Activated CD4-positive, alpha-beta T cell treated with anti-CD3 and anti-CD28 coated beads for 4 hours (primary cell): ENCODE measurements around the gene ETFRF1.

Source experiments
- DNase-seq, 2 donors: peaks; one replicate each; pipeline ENCODE4 v3.0.0-alpha.2; 2020

Gene ETFRF1

DNA sequence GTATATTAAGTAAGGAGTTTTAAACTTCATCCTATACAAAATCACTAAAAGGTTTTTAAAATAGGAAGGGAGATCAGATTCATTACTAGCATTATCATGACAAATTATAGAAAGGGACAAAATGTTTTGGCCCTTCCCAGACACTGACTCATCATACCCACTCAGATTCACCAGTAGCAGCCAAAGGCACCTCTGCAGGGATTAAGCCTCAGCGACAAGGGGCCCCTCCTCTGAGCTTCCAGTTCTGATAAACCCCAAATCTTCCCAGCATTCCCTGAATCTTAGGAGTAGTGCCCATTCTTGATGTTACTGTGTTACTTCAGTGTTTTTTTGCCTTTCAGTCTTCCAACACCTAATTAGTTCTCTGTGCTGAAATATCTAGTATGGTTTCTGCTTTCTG, 41.2 kb downstream of the ETFRF1 start:
- DNase-seq = no peak

DNA sequence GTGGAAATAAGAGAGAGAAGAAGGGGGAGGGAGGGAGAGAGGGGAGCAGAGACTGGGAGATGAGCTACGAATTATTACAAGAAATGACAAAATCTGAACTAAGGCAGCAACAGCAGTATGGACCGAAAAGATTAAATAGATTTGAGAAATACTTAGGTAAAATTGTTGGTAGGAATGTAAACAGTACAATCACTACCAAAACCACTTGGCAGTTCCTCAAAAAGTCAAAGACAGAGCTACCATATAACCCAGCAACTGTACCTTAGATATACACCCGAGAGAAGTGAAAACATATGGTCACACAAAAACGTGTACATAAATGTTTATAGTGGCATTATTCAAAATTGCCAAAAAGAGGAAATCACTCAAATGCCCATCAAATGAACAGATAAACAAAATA, 41.6 kb downstream of the ETFRF1 start:
- DNase-seq = no peak

DNA sequence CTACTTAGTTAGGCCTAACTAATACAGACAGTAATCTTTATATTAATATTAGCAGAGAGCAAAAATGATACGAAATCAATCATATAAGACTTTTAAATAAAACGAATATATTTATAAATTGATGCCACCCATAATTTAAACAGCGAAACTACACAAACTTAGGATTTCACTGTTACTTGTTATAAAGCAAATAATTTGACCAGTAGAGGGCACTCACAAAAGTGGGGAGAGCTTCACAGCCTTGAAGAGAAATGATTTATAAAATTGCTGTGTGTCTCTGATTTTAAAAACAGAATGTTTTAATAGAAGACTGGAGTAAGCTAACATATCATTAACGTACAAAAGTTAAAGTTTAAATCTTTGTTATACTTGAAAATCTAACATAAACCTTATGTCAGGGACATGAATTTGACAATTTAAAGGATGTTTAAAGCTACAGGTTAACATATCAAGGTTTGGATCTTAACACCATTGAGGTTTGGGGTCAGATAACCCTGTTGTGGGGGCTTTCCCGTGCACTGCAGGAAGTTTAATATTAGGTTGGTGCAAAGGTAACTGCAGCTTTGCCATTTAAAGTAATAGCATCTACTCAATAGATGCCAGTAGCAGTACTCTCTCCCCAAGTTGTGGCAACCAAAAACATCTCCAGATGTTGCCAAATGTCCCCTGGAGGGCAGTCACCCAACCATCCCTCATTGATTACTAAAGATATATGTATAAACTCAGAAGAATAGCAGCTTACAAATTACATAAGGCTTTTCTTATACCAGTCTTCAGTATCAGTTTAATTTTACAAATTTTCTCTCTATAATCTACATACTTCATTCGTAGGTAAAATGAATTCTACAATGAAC, 46.4 kb downstream of the ETFRF1 start:
- no peak for DNase-seq

GRCh38 chr12:25242981-25243679, 48.1 kb downstream of the ETFRF1 start:
- DNase-seq = no peak

GRCh38 chr12:25243680-25243990, 48.6 kb downstream of the ETFRF1 start:
- no peak for DNase-seq

- no peak for DNase-seq
These were observed 50.5 kb downstream of the ETFRF1 start for GRCh38 chr12:25245491-25245890.

GRCh38 chr12:25248137-25248536, 53.1 kb downstream of the ETFRF1 start:
- DNase-seq = no peak

GRCh38 chr12:25248732-25249131, 53.7 kb downstream of the ETFRF1 start:
- no peak for DNase-seq

DNA sequence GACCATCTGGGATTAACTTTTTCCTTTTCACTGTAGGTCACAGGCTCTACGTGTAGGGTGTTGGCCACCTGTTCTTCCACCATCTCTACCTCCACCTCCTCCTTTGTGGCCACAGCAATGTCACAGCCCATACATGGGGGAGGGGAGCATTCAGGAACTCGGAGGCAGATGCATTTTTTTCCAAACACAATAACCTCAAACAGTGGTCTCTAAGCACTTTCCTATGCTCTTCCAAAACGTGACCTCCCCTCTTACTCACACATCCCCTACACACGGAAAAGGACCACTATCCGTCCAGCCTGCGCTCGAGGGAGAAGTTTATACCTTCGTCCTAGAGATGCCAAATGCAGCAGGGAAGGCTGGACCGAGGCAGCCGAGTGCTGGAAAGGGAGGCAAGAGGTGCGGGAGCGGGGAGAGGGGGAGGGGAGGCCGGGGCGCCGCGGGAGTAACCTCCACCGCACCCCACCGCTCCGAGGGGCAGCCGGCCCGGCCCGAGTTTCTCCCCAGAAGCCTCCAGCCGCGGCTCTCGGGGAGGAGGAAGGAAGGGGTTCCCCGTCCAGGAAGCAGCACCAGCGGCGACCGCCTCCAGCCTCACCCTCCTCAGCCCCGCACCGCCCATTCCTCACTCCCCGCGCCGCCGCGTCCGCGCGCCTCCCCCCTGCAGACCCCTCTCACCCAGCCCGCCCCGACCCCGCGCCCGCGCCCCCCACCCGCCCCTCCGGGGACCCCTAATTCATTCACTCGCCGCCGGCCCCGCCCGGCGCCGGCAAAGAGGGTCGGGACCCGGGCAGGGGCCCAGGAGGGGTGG, 55.1 kb downstream of the ETFRF1 start:
- peak; percentile 29 to 40 for DNase-seq

DNA sequence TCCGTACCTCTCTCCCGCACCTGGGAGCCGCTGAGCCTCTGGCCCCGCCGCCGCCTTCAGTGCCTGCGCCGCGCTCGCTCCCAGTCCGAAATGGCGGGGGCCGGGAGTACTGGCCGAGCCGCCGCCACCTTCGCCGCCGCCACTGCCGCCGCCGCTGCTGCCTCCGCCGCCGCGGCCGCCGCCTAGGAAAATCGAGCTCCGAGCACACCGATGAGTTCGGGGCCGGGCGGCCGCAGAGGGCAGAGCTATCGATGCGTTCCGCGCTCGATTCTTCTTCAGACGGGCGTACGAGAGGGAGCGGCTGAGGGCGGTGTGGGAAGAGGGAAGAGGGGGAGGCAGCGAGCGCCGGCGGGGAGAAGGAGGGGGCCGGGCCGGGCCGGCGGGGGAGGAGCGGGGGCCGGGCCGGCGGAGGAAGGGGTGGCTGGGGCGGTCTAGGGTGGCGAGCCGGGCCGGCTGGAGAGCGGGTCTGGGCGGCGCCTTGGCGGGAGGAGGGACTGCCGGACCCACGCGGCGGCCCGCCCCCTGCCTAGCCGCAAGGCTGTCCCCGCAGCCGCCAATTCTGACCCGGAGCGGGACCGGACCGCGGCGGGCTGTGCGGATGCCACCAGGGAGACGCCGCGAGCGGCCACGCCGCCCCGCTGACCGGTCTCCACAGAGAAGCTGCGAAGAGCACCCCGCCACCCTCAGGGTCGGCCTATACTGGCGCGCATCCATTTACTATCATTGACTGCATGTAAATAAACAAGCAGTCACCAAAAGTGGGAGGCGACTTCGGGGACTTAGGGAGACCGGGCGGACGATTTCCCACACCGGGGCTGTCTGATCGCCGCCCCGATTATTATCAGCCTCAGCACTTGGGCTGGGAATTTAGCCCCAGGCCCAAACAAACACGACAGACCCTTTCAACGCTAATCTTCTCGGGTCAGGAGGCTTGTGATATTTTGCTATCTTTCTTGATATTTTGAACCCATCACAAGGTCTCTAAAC, 56.0 kb downstream of the ETFRF1 start, which contains the start of gene KRAS:
TSS of gene KRAS (minus strand) at position 186 of the 987 bp plus-strand sequence.
- DNase-seq = peak; percentile 91 to 93

DNA sequence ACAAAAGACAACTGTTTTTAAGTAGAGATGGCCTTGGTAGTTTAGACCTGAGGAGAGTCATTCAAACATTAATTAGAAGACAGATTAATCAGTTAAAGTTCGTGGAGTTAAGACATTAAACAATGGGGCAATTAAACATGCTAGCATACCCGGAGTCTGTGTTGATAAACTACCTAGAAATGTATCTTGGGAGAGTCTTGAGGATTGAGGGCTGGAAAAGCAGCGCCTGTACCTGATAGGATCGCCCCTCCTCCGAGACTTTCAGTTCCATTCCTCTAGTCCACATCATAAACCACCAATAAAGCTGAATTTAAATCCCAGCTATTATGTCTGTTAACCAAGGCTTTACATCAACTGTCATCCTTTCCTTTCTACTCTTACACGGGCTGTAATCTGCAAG, 56.7 kb downstream of the ETFRF1 start:
- no peak for DNase-seq

DNA sequence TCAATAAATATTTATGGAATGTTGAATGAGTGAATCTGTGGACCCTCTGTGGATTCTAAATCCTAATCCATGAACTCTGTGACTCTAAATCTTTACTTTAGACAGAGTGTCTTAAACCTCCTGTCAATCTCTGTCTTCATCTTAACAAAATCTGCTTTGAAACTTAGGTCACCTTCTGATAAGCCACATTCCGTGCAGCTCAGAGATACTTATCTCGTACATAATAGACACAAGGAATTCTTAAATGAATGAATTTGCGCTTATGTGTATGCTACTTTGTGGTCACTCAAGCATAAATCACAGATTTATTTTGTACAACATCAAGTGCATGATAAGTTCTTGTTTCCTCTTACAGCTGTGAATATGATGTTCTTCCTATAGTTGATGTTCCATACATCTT, 57.9 kb downstream of the ETFRF1 start:
- no peak for DNase-seq

DNA sequence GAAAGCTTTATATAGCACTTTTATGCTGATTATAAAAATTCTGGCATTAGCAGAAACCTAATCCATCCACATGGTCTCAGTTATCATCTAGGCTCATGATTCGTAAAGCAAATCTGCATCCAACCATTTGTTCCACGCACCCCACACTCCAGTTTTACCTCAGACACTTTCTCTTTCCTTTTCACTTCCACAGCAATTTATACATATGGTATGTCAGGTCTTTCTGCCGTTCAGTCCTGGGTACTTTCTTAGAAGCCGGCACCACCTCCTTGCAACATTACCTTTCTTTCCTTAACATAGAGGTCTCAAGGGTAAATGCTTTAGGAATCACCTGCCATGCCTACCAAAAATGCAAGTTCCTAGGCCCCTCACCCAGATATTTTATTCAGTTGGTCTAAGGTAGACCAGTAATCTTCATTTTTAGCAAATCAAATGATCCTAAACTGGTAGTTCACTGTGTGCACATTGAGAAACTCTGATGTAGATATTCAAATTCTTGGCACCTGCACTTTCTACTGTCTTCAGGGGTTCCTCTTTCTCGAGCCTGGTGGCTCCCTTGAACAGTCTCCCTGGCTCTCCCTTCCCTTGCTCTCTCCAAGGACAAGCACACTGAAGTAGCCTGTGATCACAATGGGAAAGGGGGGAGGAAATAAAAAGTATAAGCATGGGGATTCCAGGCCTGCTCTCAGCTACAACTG, 58.5 kb downstream of the ETFRF1 start:
- no peak for DNase-seq

GRCh38 chr12:25254271-25254880, 59.3 kb downstream of the ETFRF1 start:
- DNase-seq = no peak
